Hepatocyte (in vitro differentiated cells): Measurements from ENCODE around the gene SHCBP1L.

Experiments
- EZH2 ChIP-seq: fragments of 200-600 bp; sonication (generic); IDR thresholded peaks from 2 replicates; pipeline ENCODE4 v1.6.1; 2016; ENCODE audit warnings: antibody characterized with exemption, mild to moderate bottlenecking, borderline replicate concordance
- TF ChIP-seq, protein P1 (sequence below): fragments of 200-600 bp; sonication (generic); IDR thresholded peaks from 2 replicates; pipeline ENCODE4 v1.5.1; 2016; ENCODE audit warnings: antibody characterized with exemption, mild to moderate bottlenecking; ENCODE audit not compliant: poor library complexity

- TF ChIP-seq, protein P1, sequence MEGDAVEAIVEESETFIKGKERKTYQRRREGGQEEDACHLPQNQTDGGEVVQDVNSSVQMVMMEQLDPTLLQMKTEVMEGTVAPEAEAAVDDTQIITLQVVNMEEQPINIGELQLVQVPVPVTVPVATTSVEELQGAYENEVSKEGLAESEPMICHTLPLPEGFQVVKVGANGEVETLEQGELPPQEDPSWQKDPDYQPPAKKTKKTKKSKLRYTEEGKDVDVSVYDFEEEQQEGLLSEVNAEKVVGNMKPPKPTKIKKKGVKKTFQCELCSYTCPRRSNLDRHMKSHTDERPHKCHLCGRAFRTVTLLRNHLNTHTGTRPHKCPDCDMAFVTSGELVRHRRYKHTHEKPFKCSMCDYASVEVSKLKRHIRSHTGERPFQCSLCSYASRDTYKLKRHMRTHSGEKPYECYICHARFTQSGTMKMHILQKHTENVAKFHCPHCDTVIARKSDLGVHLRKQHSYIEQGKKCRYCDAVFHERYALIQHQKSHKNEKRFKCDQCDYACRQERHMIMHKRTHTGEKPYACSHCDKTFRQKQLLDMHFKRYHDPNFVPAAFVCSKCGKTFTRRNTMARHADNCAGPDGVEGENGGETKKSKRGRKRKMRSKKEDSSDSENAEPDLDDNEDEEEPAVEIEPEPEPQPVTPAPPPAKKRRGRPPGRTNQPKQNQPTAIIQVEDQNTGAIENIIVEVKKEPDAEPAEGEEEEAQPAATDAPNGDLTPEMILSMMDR, result no peak
- TF ChIP-seq EZH2, result no peak
Measured at GRCh38 chr1:182877842-182878241, 75.1 kb downstream of the SHCBP1L start.
